Adrenal gland (tissue), 12 donors: ENCODE results near the gene MMP15. TPM values are rescaled to one million over a fixed set of nuclear protein-coding genes. Genes with fewer than 3 reads are reported as not detected.

Experiments
- DNase-seq, 7 donors: peaks; one replicate each; pipeline ENCODE4 v3.0.0-alpha.2; 2019 to 2020
- H3K27ac ChIP-seq, 5 donors: fragments of 200-600 bp; sonication (generic) in 4 of 5; 1 replicate in 3 of 5; 2 replicates in 2 of 5; pipeline versions ENCODE4 v1.5.1 to v1.8.0; 2016 to 2020; ENCODE audit warnings: mild to moderate bottlenecking in 1 of 5
- H3K27me3 ChIP-seq: fragments of 200-600 bp; 2 replicates; pipeline ENCODE4 v1.8.0; 2021
- H3K36me3 ChIP-seq, 2 donors: fragments of 200-600 bp; replicated peaks in 1 of 2; 1 replicate in 1 of 2; 2 replicates in 1 of 2; pipeline versions ENCODE4 v1.5.1 to v1.8.0; 2018 to 2022
- H3K4me1 ChIP-seq, 2 donors: fragments of 200-600 bp; replicated peaks in 1 of 2; 1 replicate in 1 of 2; 2 replicates in 1 of 2; pipeline versions ENCODE4 v1.5.1 to v1.8.0; 2018 to 2021
- H3K4me3 ChIP-seq, 4 donors: fragments of 200-600 bp; sonication (generic) in 3 of 4; one replicate each; pipeline ENCODE4 v1.5.1; 2016 to 2018
- H3K9me3 ChIP-seq, 3 donors: fragments of 200-600 bp; sonication (generic) in 1 of 3; replicated peaks in 1 of 3; 1 replicate in 2 of 3; 2 replicates in 1 of 3; pipeline versions ENCODE4 v1.5.1 to v1.8.0; 2016 to 2021
- CTCF ChIP-seq, 6 experiments: fragments of 450-650 bp in 4 of 6; fragments of 200-600 bp in 2 of 6; sonication (generic) in 1 of 6; IDR thresholded peaks; 1 replicate in 5 of 6; 2 replicates in 1 of 6; pipeline versions ENCODE4 v1.5.1 to v1.8.0; 2016 to 2021; ENCODE audit warnings: antibody characterized with exemption in 6 of 6, mild to moderate bottlenecking in 2 of 6, moderate library complexity in 1 of 6
- POLR2A ChIP-seq, 2 donors: fragments of 450-650 bp; IDR thresholded peaks; one replicate each; pipeline ENCODE4 v1.6.1; 2017; ENCODE audit warnings: antibody characterized with exemption in 2 of 2, mild to moderate bottlenecking in 2 of 2, moderate library complexity in 1 of 2
- WGBS, 4 donors: extraction: QIAGEN DNeasy Blood & Tissue Kit in 2 of 4; methylation state at CpG; one replicate each; pipeline versions ENCODE4 v1.1.5 to v1.1.7; 2013 to 2017; 5-methylcytosine and 5-hydroxymethylcytosine counted together
- intact Hi-C, 2 donors: fragments of 100-400 bp; cut with DNase I; formaldehyde crosslinking; loops; one replicate each; pipeline versions ENCODE4 v1.14.1 to v1.15.0; 2022 to 2023
- polyA plus RNA-seq, 3 donors: library from polyadenylated mRNA; stranded (reverse); fragments of 200-250 nt in 2 of 3; fragments of 350-450 nt in 1 of 3; fragmentation: Illumina TruSeq in 1 of 3; extraction: RNeasy Lipid Tissue Mini Kit (QIAGEN cat#74804) in 1 of 3; gene quantifications; one replicate each; pipeline ENCODE4 v1.2.3, GENCODE V29; 2013 to 2014
- total RNA-seq, 9 donors: library from RNA; depleted of rRNA in 4 of 9; stranded (reverse); fragments of >200 nt in 4 of 9; fragments of 120-200 nt in 1 of 9; fragmentation: NEBNext Ultra II Directional in 1 of 9; extraction: Animal tissue kit (Norgen Biotek cat#: 25700) in 1 of 9; gene quantifications; one replicate each; pipeline versions ENCODE4 v1.1.0 to v1.2.4, GENCODE V29; 2013 to 2023
- donor health status: healthy with polysubstance abuse.
- donor health status: Bipolar disorder and iron deficiency.
- donor health status: DM: yes; HTN: yes; CAD: no.
- donor health status: DM: no; HTN: no; CAD: no.
- donor health status: DM: no; HTN: no; CAD: no.
- donor health status: DM: yes; HTN: yes; CAD: no.

MMP15 gene
- total and polyA plus RNA-seq, 12 donors, result 2.5 to 11.4 (median 7.2) TPM

DNA sequence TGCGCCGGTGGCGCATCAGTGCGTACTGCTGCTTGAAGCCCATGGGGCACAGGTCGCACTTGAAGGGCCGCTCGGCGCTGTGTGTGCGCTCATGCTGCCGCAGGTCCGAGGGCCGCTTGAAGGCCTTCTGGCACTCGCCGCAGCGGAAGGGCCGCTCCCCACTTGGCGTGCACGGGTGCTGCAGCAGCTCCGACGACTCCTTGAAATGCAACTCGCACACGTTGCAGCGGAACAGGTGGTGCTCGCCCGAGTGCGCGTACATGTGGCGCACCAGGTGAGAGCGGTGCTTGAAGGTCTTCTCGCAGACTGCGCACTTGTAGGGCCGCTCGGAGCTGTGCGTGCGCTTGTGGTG is 28.4 kb upstream of the MMP15 start:
- WGBS, 4 donors, result 95 to 100% (median 96%) methylated on average over 10 to 35 of the region's 35 CpGs
- Histone ChIP-seq H3K27me3 (no peaks in the 10 kb centered on the region), H3K36me3 (peaks cover 0 to 22% of the 10 kb centered on the region in 2 donors), H3K4me3 (no peak overlapping the region), H3K27ac (no peak overlapping the region), H3K9me3 (no peaks in the 10 kb centered on the region), H3K4me1 (peaks cover 19 to 20% of the 10 kb centered on the region in 2 donors)
- TF ChIP-seq POLR2A (IDR thresholded peaks at IDR 0.05) (no peak), CTCF (IDR thresholded peaks at IDR 0.05) (no peak)
- DNase-seq, result no peak
- intact Hi-C loops, result loop anchor here in 1 of 2 donors (5.0 to 10.0 kb wide), 3 partner anchors 95 to 412 kb away; no protein-coding TSS in a partner anchor

- no peaks in the 10 kb centered on the region for H3K27me3 ChIP-seq
- no peak overlapping the region for H3K4me3 ChIP-seq
- TF ChIP-seq POLR2A (IDR thresholded peaks at IDR 0.05) (no peak), CTCF (IDR thresholded peaks at IDR 0.05) (no peak)
- WGBS, 4 donors, result 93 to 98% (median 95%) methylated on average over 14 to 36 of the region's 36 CpGs
- H3K9me3 ChIP-seq, result no peaks in the 10 kb centered on the region
- peaks cover 0 to 26% of the 10 kb centered on the region in 2 donors for H3K36me3 ChIP-seq
- peaks cover 19 to 21% of the 10 kb centered on the region in 2 donors for H3K4me1 ChIP-seq
- intact Hi-C loops, result loop anchor here in 1 of 2 donors (5.0 to 10.0 kb wide), 3 partner anchors 95 to 413 kb away; no protein-coding TSS in a partner anchor
- DNase-seq, result no peak
- H3K27ac ChIP-seq, result no peak overlapping the region
Measured at GRCh38 chr16:57997528-57998265, 27.9 kb upstream of the MMP15 start.

DNA sequence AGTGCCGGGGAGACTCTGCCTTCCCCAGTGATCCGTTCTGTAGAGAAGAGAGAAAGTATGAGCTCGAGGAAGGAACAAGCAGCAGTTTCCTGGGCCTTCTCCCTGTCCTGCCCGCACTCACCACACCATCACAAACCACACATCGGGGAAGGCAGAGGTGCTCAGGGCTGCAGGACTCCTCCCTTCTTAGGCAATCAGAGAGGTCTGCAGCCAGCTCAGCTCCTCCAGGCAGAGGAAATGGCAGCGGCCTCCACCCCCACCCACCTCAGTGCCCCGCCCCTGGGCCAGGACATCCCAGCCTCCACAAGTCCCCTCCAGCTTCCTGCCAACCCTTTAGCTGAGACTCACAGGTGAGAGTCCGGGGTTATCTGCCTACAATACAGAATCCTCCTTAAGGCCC is 27.1 kb upstream of the MMP15 start:
- peaks cover 19 to 21% of the 10 kb centered on the region in 2 donors for H3K4me1 ChIP-seq
- H3K4me3 ChIP-seq, result no peak overlapping the region
- peaks cover 0 to 30% of the 10 kb centered on the region in 2 donors for H3K36me3 ChIP-seq
- 67 to 75% (median 73%) methylated on average over 6 to 8 of the region's 8 CpGs for WGBS, 4 donors
- H3K27ac ChIP-seq, result no peak overlapping the region
- intact Hi-C loops, result loop anchor here in 1 of 2 donors (5.0 to 10.0 kb wide), 3 partner anchors 96 to 414 kb away; no protein-coding TSS in a partner anchor
- H3K27me3 ChIP-seq, result no peaks in the 10 kb centered on the region
- DNase-seq, result no peak
- TF ChIP-seq POLR2A (IDR thresholded peaks at IDR 0.05), result no peak
- no peak for TF ChIP-seq CTCF (IDR thresholded peaks at IDR 0.05)
- no peaks in the 10 kb centered on the region for H3K9me3 ChIP-seq

DNA sequence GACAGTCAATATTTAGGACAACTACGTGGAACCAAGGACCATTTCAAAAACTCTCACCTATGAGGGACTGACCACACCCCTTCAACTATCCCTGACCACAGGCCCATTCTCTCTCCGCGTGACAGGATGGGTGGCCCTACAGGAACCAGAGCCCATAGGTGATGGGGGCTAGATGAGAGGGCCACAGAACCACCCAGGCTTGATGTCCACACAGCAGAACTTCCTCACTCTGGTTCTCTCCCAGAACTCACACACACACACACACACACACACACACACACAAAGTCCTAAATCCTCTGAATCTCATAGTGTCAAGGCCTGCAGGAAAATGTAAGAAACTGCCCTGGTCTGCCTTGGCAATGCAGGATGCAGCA is 26.6 kb upstream of the MMP15 start:
- TF ChIP-seq CTCF (IDR thresholded peaks at IDR 0.05) (no peak), POLR2A (IDR thresholded peaks at IDR 0.05) (no peak)
- no peak for DNase-seq
- Histone ChIP-seq H3K27ac (peak overlapping the region in 1 of 5 donors; percentile 92), H3K27me3 (no peaks in the 10 kb centered on the region), H3K36me3 (peaks cover 0 to 30% of the 10 kb centered on the region in 2 donors), H3K4me3 (no peak overlapping the region), H3K9me3 (no peaks in the 10 kb centered on the region), H3K4me1 (peaks cover 19 to 21% of the 10 kb centered on the region in 2 donors)
- intact Hi-C loops, result loop anchor here in 1 of 2 donors (5.0 to 10.0 kb wide), 3 partner anchors 97 to 414 kb away; no protein-coding TSS in a partner anchor
- WGBS, 4 donors, result 70 to 83% (median 76%) methylated on average over 2 to 3 of the region's 3 CpGs
